Measurements from ENCODE around the gene AUP1. TPM values are rescaled to one million over a fixed set of nuclear protein-coding genes. Genes with fewer than 3 reads are reported as not detected.

AUP1 gene
- total and polyA plus RNA-seq, 9 of the 15 experiments (the other 6 are each of a cell fraction or from before 2014, with no cell fraction given) = 70.7 to 245 (median 165) TPM

- TF ChIP-seq ZBTB33 (CRISPR knock-in tag; IDR thresholded peaks at IDR 0.05) (no peak), PBX2 (CRISPR knock-in tag; IDR thresholded peaks at IDR 0.05; ENCODE audit: low read depth) (no peak), PBX2 (tag; conservative IDR thresholded peaks at IDR 0.05; ENCODE audit: low read depth) (no peak), PHTF2 (CRISPR knock-in tag; IDR thresholded peaks at IDR 0.05) (no peak), ZFP1 (CRISPR knock-in tag; IDR thresholded peaks at IDR 0.05) (no peak), TOE1 (IDR thresholded peaks at IDR 0.05; ENCODE audit: borderline replicate concordance) (peak; percentile 57; the same call in 1 of the 2 replicates), TOE1 (CRISPR knock-in tag; IDR thresholded peaks at IDR 0.05; ENCODE audit: borderline replicate concordance, low read depth) (no peak; the same call in 1 of the 2 replicates), DLX4 (CRISPR knock-in tag; IDR thresholded peaks at IDR 0.05) (no peak), BRF1 (IDR thresholded peaks at IDR 0.05; ENCODE audit: borderline replicate concordance, extremely low read depth, insufficient read length) (no peak), ZBTB17 (CRISPR knock-in tag; IDR thresholded peaks at IDR 0.05) (peak; percentile 75), ATF1 (CRISPR knock-in tag; IDR thresholded peaks at IDR 0.05) (no peak), ATF1 (tag; IDR thresholded peaks at IDR 0.05) (peak; percentile 53), ZNF77 (CRISPR knock-in tag; IDR thresholded peaks at IDR 0.05) (no peak), ATF2 (CRISPR knock-in tag; IDR thresholded peaks at IDR 0.05) (no peak), IRF1 (CRISPR knock-in tag; IDR thresholded peaks at IDR 0.05; ENCODE audit: borderline replicate concordance) (no peak), VEZF1 (CRISPR knock-in tag; IDR thresholded peaks at IDR 0.05) (peak; percentile 96), PTRF (tag; IDR thresholded peaks at IDR 0.05) (no peak), ZNF444 (CRISPR knock-in tag; IDR thresholded peaks at IDR 0.05) (no peak), CGGBP1 (CRISPR knock-in tag; IDR thresholded peaks at IDR 0.05) (no peak)
Measured at GRCh38 chr2:74507145-74507925, 22.2 kb downstream of the AUP1 start, which contains the start of gene PCGF1 (continued).

All from K562 (cell line).